Measurements from ENCODE around the gene EXTL1.

- no peak for TF ChIP-seq CTCF (IDR thresholded peaks at IDR 0.05)
- no peak for TF ChIP-seq POLR2A (IDR thresholded peaks at IDR 0.05; ENCODE audit: low read depth)
Observed at GRCh38 chr1:26020330-26020768, 1.2 kb upstream of the EXTL1 start.

Data from esophagus muscularis mucosa (tissue), 3 donors.